HG03039 (cell line): Measurements from ENCODE around the gene IL17RE.
"Not testable (repeated sequence)": the region's sequence is repeated elsewhere in the genome, so short reads cannot be mapped to it uniquely, and the experiment has no call there.

Experiments used
- ATAC-seq: cut with Tn5 transposase; IDR thresholded peaks from one replicate; pipeline ENCODE4 v1.9.1; 2021; ENCODE audit warnings: mild to moderate bottlenecking, moderate library complexity; ENCODE audit not compliant: unreplicated experiment

The IL17RE gene, protein sequence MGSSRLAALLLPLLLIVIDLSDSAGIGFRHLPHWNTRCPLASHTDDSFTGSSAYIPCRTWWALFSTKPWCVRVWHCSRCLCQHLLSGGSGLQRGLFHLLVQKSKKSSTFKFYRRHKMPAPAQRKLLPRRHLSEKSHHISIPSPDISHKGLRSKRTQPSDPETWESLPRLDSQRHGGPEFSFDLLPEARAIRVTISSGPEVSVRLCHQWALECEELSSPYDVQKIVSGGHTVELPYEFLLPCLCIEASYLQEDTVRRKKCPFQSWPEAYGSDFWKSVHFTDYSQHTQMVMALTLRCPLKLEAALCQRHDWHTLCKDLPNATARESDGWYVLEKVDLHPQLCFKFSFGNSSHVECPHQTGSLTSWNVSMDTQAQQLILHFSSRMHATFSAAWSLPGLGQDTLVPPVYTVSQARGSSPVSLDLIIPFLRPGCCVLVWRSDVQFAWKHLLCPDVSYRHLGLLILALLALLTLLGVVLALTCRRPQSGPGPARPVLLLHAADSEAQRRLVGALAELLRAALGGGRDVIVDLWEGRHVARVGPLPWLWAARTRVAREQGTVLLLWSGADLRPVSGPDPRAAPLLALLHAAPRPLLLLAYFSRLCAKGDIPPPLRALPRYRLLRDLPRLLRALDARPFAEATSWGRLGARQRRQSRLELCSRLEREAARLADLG

DNA sequence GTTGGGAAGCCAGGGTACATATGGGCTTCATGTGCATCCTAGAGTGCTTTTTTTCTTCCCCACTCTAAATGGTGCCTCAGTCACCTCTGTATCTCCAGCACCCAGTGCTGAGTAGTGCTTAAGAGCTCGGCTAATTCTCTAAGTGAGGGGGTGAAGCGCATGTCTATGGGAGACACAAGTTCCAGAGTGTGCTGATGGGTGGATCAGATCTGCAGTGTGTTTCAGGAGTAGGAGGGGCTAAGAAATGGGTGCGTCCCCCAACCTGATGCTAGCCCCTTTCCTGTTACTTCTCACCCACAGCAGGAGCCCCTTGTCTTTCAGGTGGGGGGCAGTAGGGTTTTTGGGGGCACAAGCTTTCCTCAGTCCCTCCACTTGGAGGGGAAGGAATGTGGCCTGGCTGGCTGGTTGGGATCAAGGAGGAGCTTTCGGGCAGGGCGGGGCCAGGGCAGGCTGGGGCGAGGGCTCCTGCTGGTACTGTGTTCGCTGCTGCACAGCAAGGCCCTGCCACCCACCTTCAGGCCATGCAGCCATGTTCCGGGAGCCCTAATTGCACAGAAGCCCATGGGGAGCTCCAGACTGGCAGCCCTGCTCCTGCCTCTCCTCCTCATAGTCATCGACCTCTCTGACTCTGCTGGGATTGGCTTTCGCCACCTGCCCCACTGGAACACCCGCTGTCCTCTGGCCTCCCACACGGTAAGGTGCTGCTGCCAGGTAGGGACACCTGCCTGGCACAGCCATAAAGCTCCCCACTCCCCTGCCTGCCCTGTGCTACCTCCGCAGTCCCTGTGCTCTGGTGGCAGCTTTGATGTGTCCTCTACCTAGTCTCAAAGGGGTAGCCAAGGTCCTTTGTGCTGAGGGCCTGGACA is at the start of gene IL17RE:
IL17RE (plus strand) TSS at position 477 of the 866 bp plus-strand sequence; CDS start at position 562, 85 bp downstream.
- no peak for ATAC-seq

DNA sequence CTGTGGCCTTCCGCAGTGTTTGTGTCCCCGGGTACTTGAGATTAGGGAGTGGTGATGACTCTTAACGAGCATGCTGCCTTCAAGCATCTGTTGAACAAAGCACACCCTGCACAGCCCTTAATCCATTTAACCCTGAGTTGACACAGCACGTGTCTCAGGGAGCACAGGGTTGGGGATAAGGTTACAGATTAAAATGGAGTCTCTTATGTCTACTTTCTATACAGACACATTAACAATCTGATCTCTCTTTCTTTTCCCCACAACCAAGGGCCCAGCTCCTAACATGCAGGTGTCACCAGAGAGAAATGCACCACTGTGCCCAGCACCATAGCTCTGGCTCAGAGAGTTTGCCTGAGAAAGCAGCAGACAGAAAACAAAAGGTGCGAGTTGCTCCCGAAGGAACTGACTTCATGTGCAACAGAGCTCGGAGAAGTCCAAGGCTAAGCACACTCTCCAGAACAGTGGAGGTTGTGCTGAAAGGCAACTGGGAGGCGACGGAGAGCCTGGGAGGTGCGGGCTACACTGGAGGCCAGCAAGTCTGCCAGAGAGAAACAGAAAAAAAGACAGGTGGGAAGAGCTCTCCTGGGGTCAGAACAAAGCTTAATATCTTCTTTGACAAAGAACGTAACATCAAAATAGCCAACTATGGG is 48.2 kb upstream of the IL17RE start:
- not testable (repeated sequence) for ATAC-seq

DNA sequence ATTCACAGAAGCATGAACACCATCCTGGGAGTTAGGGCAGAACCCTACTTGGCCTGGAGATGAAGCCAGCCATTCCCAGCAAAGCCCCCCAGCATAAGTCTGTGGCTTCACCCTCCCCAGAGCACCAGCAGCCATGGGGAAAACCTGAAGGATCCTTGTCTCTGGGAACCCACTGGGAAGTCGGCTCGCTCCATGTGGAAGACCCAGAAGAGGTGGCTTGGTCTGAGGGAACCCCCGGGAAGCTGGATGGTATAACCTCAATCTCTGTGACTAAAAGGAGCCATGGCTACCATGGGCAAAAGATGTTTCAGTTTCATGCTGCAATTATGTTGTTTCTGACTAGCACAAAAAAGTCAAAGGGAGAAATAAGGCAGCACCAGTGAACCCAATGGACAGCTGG is 47.1 kb upstream of the IL17RE start:
- no peak for ATAC-seq

DNA sequence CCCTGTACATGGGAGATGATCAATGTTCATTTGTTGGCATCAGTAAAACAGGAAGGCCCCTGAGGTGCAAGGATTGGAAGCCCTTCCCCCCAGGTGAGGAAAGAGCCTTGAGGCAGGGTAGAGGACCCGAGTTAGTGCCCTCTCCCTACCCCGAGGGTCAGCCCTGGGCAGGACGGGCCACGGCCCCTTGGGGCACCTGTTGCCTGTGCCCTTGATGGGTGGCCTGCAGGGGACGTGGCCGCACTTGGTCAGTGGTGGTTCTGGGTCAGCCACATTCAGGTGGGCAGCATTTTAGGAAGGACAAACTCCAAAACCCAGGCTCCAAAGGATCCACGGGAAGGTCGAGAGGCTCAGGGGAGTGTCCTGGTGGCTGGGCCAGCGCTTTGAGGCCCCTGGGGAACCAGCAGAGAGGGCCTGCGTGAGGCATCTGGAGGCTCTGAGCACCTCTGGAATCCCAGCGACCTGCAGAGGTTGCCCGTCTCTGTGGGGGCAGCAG is 43.1 kb upstream of the IL17RE start:
- ATAC-seq, result no peak

DNA sequence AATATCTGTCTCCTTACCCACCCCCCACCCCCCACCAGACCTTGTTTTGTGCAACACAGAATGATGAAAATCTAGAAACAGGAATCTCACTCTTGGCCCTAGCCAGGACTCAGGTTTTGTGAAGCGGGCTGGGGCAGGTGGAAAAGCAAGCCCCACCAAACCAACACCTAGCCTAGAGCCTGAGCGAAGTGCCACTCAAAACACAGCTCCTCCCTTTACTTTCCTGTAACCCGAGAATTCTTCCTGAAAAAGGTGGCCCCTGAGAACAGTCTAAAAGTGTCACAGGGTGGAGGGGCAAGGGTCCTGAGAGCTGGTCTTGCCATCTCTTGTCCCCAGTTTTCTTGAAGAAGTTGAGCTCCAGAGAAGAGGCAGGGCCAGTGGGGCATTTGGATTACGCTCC is 41.4 kb upstream of the IL17RE start:
- ATAC-seq, result no peak

DNA sequence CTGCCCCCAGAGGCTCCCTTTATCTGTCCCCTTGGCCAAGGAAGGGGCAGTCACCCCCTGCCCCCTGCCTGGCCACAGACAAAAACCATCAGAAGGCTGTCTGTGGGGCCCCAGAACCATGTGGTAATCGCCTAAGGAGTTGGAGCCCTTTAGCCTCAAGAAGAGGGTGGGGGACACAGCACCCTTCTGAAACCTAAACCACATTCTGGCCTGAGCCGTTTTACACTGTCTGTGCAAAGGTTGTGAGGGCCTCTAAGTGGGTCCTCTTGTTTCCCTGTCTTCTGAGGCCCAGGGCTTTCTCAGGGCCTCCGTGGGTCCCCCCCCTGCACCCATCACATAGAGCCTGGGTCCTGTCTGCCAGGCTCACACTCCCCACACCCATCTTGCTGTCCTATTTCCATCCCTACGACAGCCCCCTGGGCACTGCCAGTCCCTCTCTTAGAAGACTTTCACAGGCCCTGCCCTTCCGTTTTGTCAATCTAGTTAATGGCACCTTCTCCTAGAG is 41.0 kb upstream of the IL17RE start:
- no peak for ATAC-seq

DNA sequence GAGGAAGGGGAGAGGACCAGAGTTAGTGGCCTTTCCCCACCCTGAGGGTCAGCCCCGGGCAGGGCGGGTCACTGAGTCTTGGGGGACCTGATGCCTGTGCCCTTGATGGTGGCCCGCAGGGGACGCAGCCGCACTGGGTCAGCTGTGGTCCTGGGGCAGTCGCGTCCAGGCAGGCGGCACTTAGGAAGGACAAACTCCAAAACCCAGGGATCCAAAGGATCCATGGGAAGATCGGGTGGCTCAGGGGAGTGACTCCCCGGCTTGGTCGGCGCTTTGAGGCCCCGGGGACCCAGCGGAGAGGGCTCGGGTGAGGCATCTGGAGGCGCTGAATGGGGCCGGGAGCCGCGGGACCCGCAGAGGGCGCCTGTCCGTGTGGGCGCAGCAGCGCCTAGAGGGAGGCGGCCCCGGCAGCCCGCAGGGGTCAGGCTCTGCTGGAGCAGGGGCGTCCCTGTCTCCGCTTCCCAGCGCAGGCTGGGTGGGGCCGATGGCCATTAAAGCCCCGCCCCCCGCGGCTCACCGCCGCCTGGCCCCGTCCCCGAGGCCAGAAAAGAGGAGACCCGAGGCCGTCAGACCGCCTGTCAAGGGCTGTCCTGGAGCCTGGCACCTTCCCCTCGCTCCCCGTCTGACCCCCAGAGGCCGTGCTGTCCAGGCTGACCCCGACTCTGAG is 40.1 kb upstream of the IL17RE start:
- ATAC-seq, result no peak

DNA sequence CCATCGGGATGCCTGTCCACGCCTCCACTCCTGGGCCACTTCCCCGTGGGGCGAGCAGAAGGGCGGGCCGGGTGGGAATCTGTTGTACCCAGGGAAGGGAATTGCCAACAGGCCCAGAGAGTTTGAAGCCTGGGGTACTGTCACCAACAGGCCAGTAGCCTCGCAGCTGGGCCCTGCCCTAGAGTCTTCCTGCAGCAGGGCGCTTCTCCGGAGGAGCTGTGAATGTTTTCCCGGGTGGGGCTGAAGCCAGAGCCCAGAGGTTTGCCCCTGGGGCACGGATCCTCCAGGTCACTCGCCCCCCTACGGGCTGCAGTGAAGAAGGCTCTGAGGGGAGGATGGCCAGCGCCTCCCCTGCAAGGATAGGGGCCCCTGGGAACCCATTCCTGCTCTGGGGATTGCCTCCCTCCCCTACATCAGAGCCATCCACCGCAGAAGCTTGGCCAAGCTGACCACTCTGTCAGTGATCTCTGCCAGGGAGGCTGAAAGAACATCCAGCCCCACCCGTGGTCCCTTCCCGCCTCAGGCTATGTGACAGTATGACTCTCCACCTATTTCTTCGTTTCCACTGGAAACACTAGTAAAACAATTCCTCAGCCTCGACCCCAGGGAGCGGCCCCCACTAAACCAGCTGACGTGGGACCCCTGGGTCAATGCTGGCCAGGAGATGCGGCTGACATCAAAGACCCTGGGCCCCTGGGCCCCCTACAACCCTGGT is 39.4 kb upstream of the IL17RE start:
- ATAC-seq, result no peak

DNA sequence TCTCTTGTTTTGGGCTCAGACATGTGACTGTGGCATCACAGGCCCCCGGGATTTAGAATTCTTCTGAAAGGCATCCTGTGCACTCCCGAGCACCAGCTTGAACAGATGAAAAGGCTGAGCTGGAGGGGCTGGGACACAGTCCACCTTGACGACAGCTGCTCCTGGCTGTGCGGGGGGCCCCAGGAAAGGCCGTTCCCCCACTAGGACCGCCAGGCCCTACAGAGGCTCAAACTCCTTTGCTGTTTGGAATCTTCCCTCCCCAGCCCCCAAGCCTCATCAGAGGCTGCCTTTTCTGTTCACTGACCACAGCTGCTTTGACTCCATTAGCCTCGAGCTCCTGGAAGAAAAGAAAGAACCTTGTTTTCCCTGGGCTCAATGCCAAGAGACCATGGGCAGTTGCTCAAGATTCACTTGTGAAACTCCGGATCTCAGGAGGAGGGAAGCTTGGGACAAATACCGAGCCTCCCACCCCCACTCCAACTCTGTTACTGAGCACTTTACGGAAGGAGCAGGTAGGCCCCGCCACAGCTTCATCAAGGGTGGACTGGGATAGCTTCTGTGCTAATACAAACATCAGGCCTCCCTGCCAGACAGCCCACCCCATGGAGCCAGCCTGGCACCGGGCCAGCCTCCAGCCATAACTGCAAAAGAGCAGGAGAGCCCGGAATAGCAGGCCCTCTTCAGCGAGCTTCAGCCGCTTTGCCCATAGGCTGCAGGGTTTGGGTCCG is 38.3 kb upstream of the IL17RE start:
- ATAC-seq, result no peak

DNA sequence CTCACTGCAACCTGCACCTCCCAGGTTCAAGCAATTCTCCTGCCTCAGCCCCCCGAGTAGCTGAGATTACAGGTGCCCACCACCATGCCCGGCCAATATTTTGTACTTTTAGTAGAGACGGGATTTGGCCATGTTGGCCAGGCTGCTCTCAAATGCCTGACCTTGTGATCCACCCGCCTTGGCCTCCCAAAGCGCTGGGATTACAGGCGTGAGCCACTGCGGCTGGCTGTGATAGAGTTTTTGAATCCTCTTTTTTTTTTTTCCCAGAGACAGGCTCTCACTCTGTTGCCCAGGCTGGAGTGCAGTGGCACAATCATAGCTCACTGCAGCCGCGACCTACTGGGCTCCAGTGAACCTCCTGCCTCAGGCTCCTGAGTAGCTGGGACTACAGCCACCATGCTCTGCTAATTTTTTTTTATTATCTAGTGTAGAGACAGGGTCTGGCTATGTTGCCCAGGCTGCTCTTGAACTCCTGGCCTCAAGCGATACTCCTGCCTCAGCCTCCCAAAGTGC is 37.5 kb upstream of the IL17RE start:
- ATAC-seq, result not testable (repeated sequence)

DNA sequence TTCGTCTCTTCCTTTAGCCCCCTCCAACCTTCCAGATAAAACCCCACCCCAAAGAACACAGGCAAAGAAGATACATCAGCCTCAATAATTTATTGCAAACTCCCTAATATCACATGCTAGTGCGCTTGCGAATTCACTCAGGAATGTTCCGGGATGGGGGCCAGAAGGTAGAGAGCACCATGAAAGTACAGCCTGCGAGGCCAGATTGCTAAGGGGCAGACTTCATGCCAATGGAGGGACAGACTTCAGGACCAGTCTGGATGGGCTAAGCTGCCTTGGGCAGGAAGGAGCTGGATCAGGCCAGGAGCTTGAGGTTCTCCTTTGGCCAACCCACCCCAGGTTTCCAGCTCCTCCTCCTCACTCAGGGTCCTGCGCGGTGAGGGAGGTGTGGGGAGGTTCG is 36.0 kb upstream of the IL17RE start:
- ATAC-seq, result no peak

DNA sequence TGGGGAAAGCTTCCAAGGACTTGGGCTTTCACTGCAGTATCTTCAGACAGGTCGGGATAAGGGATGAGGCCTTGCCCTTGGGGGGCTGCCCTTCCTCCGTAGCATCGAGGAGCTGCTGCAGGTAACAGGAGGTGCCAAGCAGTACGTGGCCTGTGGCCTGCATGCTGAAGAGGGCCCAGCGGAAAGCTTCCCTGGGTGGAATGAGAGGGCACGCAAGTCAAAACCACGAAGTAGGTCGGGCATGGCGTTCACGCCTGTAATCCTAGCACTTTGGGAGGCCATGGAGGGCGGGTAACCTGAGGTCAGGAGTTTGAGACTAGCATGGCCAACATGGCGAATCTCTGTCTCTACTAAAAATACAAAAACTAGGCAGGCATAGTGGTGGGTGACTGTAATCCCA is 35.5 kb upstream of the IL17RE start:
- ATAC-seq, result no peak

DNA sequence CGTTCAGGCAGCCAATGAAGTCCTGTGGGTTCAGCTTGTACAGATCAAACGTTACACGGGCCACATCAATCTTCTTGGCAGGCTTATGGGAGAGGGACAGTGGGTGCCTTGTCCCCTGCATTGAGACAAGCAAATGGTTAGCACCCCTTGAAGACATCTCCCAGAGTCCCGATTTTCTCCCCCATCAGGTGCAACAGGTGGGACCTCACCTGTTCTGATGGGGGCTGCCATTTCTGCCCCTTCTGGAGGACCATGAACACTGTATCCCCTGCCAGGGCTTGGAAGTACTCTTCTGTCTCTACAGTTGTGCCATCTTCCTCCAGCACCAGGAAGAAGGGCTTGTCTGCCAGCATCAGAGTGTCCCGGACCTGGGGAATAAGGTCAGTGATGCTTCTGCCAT is 32.7 kb upstream of the IL17RE start:
- no peak for ATAC-seq

DNA sequence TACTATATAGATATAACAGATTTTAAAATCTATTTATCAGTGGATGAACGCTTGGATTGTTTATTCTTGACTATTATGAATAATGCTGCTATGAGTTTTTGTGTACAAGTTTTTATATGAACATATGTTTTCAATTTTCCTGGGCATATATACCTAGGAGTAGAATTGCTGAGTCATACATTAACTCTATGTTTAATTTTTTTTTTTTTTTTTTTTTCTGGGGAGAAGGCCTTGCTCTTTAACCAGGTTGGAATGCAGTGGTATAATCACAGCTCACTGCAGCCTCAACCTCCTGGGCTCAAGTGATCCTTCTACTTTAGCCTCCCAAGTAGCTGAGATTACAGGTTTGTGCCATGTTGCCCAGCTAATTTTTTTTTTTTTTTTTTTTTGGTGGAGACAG is 31.7 kb upstream of the IL17RE start:
- ATAC-seq, result no peak

DNA sequence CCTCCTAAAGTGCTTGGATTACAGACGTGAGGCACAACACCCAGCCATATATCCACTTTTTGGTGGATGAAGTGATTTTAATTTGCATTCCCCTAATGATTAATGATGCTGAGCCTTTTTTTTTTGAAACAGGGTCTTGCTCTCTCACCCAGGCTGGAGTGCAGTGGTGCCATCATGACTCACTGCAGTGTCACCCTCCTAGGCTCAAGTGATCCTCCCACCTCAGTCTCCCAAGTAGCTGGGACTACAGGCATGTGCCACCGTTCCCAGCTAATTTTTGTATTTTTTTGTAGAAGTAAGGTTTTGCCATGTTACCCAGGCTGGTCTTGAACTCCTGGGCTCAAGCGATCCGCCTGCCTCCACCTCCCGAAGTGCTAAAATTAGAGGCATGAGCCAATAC is 30.6 kb upstream of the IL17RE start:
- ATAC-seq, result not testable (repeated sequence)

DNA sequence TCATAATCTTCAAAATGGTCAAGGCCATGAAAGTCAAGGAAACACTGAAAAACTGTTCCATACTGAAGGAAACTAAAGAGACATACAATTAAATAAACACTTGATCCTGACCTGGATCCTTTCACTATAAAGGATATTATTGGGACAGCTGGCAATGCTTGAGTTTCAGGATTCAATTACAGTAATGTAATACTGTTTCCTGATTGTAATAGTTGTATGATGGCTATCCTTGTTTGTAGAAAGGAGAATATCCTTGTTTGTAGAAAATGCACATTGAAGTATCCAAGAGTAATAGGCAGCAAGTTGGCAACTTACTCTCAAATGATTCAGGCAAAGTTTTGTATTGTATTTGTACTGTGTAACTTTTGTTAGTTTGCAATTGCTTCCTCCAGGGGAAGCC is 27.2 kb upstream of the IL17RE start:
- no peak for ATAC-seq

DNA sequence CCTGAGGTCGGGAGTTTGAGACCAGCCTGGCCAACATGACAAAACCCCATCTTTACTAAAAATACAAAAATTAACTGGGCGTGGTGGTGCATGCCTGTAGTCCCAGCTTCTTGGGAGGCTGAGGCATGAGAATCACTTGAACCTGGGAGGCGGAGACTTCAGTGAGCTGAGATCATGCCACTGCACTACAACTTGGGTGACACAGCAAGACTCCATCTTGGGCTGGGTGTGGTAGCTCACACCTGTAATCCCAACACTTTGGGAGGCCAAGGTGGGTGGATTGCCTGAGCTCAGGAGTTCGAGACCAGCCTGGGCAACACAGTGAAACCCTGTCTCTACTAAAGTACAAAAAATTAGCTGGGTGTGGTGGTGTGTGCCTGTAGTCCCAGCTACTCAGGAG is 26.4 kb upstream of the IL17RE start:
- ATAC-seq, result not testable (repeated sequence)

DNA sequence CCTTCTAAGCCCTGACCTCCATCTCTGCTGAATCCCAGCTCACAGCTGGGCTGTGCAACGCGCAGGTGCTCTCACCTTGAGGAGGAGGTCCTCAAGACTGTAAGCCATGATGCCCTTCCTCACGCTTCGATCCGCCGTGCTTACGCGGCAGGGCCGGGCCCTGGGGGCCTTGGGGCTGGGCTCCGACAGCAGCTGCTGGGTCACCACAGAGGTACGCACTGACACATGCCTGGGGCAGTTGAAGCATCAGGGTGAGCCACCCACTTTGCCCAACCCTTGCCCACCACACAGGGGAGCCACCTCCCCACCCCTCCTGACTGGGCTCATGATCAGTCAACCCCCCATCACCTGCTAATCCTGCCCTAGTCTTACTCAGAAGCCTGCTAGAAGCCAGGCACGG is 25.7 kb upstream of the IL17RE start:
- no peak for ATAC-seq

DNA sequence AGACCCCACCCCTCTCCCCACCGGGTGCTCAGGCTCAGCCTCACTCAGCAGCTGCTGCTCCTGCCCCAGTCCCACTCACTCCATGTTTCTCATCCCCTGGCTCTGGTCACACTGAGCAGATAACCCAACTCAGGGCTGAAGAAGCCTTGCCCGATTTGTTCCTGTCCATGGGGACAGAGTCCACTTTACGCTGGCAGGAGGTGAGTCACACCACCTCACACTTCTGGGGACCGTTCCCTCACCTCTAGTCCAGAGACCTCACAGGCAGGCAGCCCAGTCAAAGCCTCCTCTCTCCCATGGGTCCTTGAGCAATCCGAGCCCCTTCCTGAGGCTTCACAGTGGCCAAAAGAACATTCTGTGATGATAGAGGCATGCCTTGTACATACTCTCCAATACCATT is 23.9 kb upstream of the IL17RE start:
- no peak for ATAC-seq
